ENCODE data around the gene HSFX3.
A peak's percentile ranks its signal among the peaks of the same experiment; 100 is the strongest.
"Not testable (repeated sequence)": the region's sequence is repeated elsewhere in the genome, so short reads cannot be mapped to it uniquely, and the experiment has no call there.

Gene HSFX3

DNA sequence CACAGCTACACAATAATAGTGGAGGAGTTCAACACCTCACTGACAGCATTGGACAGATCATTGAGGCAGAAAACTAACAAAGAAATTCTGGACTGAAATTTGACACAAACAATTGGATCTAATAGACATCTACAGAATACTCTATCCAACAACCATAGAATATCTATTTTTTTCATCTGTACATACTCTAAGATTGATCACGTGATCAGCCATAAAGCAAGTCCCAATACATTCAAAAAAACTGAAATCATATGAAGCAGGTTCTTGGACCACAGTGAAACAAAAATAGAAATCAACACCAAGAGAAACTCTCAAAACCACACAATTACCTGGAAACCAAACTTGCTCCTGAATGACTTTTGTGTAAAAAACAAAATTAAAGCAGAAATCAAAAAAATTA is 32.4 kb downstream of the HSFX3 start:
- DNase-seq (ENCODE audit: low read depth), result no peak

DNA sequence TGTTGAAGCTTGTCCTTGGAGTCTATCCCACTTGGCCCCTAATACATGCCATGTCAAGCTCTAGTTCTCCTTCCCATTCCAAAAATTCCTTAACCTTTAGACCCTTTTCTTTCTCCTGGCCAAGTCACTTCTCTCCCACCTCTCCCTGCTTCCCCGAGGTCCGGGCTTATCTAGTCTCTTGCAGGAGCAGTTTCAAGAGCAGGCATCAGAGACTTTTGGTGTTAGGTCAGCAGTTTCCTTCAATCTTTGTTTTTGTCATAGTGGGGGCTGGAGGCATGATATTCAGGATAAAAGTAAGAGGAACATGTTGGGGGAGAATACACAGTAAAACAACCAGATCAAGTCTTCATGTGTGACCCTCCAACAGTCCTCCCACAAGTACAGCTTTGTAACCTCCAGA is 33.1 kb downstream of the HSFX3 start:
- no peak for DNase-seq (ENCODE audit: low read depth)

DNA sequence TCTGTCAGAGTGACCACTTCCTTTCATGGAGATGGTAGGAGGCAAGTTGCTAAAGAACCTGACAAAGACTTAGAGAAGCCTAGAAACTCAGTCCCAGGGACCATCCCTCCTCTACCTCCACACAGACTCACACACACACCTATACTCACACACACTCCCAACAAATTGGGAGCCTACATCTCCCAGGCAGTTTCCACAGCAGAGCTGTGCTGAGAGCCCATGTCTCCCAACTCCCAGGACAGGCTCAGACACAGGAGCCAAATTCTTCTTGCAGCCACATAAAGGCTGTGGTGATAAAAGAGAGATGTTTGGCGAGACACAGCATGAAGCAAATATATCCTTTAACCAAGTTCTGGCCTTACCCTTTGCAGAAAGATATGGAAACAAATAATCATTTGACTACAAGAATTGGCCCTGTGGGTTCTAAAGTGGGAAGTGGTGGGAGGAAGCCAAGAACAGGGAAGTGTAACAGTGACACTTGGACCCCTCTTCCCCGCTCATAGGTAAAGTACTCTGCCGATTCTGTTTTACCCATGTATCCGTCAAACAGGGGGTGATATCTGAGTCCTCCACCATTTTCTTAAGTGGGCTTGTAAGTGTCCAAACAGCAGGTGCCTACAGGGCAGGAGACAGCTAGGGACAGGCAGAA is 33.6 kb downstream of the HSFX3 start:
- DNase-seq (ENCODE audit: low read depth), result no peak

DNA sequence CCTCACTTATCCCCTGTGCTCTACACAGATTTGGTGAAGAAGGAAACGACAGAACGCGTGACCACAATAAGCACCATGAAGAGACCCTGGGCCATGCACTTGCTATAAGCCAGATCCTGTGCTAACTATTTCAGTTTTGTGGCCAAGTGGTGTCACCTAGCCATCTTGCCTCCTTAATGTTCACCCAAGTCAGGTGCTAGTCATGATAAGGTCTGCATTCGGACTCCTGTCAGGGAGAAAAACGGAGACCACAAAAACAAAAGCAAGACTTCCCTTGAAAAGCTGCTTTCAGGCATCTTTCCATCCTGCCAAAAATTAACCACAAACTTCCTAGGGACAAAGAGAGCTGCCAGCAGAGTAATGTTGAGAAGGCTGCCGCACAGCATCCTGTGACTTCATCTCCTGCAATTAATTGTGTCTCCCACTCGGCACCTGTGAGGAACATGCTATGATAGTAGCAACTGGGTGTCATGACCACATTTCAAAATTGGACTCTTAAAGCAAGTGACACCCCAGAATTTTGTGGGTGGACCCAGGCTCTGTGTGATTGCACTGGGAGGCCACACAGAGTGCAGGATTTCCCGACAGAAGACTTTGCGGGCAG is 35.8 kb downstream of the HSFX3 start:
- no peak for DNase-seq (ENCODE audit: low read depth)

DNA sequence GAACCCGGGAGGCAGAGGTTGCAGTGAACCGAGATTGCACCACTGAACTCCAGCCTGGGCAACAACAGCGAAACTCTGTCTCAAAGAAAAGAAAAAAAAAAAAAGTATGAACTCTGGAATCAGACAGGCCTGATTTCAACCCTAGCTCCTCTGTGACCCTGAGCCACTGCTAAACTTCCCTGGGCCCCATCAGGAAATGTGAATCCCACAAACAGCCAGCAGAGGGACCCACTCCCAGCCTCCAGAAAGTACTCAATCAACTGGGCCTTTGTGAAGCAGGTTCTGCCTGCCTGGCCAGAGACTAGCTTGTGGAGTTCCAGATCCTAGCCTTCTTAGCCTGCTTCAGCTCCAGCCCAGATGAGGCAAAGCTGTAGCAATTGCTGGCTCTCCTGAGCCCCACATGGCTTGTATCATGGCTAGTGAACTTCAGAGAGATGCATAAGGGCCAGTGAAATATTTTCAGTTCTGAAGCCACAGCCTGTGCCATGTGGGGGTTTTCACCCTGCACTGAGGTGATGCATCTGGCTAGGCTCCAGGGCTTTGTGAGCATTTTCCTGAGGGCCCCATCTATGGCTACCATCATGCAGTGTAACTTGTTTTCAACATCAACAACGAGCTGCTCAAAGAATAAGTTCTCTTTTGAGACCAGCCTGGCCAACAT is 37.4 kb downstream of the HSFX3 start:
- DNase-seq (ENCODE audit: low read depth), result peak; percentile 26

DNA sequence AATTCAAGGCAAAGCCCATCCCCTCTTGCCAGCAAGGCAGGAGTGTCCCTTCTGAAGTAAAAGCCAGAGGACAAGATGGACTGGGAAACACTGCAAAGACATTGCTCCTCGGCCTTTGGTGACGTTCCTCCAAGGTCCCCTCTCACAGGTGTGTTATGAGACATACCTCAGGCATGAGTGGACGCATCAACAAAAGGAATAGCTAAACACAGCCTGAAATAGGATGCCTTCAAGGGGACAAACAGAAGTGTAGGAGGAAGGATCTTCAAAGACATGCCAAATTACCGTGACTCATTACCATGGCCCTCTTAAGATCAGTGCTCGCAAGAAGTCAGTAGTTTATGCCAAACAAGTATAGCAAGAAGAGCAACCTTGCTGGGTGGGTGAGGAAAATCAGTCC is 38.6 kb downstream of the HSFX3 start:
- DNase-seq (ENCODE audit: low read depth), result no peak

DNA sequence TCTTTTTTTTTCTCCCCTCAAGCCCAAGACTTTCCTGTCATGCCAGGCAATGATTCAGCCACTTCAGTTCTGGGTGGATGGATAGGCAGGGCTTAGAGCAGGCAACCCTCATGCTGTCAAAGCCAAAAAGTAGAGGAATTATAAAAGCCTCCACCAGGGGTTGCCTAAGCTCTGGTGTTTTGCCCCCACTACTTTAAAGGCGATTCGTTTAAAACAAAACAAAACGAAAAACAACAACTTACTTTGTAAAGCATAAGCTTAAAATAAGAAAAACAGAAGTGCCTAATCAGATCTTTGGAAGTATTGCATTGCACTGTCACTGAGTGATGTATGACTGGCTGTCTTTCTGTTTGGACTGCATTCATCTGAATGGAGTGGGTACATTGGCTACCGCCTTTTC is 39.3 kb downstream of the HSFX3 start:
- no peak for DNase-seq (ENCODE audit: low read depth)

DNA sequence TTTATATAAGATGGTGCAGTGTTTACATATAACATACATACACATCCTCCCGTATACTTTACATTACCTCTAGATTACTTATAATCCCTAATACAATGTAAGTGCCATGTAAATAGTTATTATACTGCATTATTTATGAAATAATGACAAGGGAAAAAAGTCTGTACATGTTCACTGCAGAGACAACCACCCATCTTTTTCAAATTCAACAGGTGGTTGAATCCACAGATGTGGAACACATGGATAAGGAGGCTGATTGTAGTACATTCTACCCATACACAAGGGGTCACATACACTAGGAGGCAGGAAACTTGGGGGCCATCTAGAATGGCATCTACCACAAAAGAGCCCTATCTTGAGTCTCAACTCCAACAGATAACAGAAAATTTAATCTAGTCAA is 41.3 kb downstream of the HSFX3 start:
- DNase-seq (ENCODE audit: low read depth), result no peak

DNA sequence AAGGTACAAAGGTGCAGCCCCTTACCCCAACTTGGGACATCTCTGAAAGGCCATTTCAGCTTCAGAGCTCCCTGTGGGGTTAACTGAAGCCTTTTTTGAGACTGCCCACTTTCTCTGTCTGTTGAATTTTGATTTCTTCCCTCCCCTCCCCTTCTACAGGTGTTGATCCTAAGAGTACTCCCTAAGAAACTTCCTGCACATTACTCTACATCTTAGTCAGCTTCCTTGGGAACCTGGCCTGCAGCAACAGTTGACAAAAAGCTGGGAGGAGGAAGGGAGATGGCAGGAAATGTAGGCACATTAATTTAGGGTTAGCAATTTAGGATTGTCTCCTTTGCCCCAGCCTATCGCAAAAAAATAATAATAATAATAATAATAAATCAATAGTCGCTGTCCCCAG is 43.4 kb downstream of the HSFX3 start:
- DNase-seq (ENCODE audit: low read depth), result no peak

DNA sequence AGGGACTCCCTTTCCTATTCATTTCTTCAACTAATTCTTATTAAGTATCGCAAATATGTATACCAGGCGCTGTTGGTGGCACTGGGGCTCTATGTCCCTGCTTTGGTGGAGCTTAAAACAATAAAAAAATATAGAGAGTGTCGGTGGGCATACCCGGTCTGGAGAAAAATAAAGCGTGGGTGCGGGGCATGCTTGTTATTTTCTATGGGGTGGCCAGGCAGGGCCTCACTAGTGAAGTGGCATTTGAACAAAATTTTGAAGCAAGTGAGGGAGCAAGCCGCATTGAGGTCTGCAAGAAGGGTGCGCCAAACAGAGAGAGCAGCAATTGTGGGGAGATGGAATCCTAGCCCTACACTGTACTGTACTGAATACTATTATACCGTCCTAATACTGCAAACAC is 44.1 kb downstream of the HSFX3 start:
- DNase-seq (ENCODE audit: low read depth), result no peak

DNA sequence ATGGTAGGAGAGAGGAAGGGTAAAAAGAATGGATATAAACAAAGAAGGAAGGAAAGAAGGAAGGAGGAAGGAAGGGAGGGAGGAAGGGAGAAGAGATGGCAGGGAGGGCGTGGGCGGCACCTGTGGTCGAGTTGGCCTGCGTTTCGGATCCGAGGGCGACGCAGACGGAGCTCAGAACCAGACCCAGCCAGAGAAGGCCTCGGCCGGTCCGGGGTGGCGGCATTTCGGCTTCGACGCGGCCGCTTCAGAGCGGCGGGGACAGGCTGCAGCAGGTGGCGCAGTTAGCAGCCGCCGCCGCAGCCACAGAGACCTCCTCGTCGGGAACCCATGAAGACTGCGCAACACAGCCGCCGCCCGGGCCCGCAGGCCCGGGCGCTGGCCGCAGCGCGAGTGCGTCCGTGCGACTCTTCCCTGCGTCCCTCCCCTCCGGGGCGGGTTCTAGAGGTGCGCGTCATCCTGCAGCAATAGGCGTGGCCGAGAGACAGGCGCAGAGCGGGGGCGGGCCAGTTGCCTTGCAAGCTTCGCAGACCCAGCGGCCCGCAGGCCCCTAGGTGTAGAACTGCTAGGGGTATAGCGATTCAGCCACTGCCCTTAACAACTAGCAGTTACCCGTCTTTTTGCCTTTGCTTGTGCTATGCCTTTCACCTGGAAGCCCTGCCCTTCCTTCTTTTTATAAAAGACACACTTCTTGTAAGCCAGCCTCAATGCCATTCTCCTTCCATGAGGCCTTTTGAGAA is 44.6 kb downstream of the HSFX3 start, which contains the start of gene IDS:
Gene IDS (minus strand): TSS at position 392 of the 737 bp plus-strand sequence. CDS start 169 bp downstream, at position 223.
- DNase-seq (ENCODE audit: low read depth), result peak; percentile 72

DNA sequence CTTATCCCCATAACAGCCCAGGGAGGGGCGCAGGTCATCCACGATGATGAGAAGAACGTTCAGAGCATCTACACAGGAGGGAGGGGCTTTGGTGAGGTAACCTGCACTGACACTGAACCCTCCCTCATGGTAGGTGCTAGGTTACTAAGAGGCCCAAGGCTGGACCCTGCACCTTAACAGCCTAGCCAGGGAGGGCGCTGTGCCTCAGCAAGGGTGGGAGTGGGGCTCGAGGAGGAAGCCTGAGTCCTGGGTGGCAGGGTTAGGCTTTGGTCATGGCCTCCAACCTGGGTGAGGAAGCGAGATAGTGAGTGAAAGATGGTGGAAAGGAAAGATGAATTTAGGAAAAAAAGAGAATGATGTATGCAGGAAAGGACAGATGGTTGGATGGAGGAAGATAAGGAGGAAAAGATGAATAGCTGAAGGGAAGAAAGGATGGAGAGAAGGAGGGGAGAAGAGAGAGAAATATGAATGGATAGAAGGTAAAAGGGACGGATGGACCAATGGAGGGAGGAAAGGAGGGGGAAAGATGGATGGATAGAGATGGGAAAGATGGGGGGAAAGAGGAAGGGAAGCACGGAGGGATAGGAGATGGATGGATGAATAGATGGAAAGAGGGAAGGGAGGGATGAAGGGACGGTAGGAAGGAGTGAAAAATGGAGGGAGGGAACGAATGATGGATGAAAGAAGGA is 45.4 kb downstream of the HSFX3 start:
- DNase-seq (ENCODE audit: low read depth), result peak; percentile 45

DNA sequence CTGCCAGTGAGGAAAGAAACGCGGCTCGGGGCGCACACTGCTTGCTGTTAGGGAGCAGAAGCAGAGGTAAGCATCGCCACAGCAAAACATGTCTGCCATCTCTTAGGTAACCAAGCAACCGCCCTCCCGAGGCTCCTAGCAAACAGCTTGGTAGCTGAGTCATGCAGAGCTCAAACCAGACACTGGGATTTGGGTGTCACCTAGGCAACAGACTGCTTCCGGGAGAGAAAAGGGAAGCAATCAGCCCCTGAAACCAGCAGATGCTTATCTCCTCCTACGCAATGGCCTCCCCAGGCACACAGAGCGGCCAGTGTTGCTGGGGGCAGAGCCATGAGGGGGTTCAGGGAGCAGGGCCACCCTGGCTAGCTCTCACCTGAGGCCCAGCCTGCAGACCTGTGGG is 46.3 kb downstream of the HSFX3 start:
- not testable (repeated sequence) for DNase-seq (ENCODE audit: low read depth)

DNA sequence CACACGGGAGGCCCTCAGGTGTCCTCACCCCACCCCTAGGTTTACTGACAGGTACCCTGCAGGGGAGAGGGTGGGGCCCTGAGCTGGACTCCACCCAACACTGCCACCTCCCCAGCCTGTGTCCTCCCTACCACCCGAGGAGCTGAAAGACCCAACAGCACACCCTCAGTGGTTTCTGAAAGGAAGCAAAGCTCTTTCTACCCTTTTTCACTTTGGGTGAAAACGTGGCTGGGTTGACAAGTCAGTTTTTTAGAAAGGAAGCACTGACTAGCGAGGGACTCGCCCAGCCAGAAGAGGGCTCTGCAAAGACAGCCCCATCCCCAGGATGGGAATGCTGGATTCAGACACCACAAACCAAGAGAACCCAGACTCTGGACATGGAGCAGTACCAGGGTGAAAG is 46.8 kb downstream of the HSFX3 start:
- not testable (repeated sequence) for DNase-seq (ENCODE audit: low read depth)

DNA sequence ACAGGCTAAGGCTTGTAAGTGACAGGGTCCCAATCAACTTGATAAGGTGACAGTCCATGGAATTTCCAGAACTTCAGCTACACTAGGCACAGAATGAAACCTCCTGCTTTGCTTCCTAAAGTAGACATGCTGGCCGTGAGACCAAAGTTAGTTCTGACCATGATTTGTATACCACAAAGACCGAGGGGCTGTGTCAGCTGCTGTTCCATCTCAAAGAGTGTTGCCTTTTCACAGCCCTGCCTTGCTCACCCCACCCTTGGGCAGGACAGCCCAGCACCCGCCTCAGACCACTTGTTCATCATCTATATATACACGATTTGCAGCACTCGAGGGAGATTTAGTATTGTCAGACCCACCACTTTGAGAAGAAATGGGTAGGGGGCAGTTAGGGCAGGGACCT is 50.0 kb downstream of the HSFX3 start:
- no peak for DNase-seq (ENCODE audit: low read depth)

DNA sequence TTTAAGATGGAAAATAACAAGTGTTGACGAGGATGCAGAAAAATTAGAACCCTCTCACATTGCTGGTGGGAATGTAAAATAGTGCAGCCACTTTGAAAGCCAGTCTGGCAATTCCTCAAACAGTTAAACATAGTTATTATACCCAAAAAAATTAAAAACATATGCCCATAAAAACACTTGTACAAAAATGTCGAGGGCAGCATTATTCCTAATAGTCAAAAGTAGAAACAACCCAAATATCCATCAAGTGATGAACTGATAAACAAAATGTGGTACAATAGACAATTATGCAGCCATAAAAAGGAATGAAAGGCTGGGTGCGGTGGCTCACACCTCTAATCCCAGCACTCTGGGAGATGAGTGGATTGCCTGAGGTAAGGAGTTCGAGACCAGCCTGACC is 51.0 kb downstream of the HSFX3 start:
- DNase-seq (ENCODE audit: low read depth), result no peak
